Cardiac ventricle fibroblast (primary cell): Measurements from ENCODE around the gene FBXW9. TPM values are rescaled to one million over a fixed set of nuclear protein-coding genes. Genes with fewer than 3 reads are reported as not detected.

ENCODE experiments used
- total RNA-seq: library from RNA; depleted of rRNA; stranded (reverse); fragments of >200 nt; gene quantifications from 2 replicates; pipeline ENCODE4 v1.2.3, GENCODE V29; 2015

FBXW9 gene
- 7.3 and 8.3 TPM in 2 replicates for total RNA-seq

DNA sequence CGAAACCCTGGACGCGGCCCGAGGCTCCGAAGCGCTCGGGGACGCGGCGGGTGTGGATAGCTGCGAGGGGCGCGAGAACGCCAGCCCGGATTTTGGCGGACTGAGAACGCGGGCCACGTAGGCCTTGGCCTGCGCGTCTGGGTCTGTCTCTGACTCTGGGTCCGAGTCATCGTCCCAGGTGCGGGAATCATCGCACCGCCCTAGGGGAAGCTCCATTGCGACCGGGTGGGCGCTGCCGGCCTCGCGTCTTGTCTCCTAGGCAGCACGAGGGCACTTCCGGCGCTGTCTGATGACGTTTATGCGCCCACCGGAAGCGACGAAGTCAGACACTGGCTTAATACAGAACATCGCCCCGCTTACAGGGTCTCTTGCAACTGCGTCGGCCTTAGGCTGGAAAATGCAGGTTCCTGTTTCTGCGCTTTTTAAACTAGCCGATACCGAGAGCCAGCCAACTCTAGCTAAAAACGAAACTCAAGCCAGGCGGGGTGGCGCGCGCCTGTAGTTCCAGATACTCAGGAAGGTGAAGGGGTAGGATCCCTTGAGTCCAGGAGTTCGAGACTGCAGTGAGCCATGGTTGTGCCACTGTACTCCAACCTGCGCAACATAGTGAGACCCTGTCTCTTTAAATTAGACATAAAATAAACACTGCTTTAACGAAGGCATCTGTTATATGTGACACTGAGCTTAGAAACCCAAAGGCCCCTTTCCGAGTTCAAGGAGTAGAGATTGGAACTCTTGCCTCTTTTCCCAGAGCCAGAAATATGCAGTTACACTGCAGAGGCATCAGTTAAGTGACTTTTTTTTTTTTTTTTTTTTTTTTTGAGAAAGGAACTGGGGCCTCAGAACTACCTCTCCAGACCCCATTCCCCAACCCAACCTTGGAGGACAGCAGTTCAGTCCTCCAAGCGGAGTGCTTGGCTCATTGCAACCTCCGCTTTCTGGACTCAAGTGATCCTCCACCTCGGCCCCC is at the start of gene FBXW9:
FBXW9 (minus strand) TSS at position 266 of the 970 bp plus-strand sequence; CDS start at position 216, 50 bp downstream.

DNA sequence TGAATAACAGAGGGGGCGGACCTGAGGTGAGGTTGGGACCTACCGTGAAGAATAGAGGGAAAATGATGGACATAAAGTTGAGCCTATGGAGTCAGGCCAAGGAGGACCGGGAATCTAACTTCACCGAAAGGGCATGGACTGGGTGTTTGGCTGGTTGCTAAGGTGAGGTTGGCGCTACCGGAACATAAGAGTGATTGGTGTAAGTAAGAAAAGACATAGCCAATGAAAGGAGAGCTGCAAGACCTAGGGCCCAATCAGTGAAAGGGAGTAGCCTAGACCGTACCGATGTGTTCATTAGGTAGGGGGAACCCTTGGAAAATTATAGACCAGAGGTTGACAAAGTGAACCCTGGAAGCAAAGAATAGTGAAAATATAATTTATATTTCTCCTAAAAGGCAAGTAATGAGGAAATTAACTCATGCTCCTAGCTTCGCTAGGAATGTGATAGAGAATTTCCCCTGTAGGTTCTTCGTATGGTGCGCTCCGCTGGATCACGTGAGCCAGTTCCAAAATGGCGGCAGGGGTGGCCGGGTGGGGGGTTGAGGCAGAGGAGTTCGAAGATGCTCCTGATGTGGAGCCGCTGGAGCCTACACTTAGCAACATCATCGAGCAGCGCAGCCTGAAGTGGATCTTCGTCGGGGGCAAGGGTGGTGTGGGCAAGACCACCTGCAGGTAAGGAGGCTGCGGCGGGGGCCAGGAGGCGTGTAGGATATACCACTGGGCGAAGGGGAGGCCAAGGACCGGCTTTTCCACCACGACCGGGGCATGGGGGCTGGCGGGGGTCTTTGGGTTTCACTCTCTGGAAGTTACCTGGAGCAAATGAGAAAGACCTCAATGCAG is 40.8 kb upstream of the FBXW9 start, which contains the start of gene GET3:
GET3 (plus strand) TSS at position 503 of the 840 bp plus-strand sequence; CDS start at position 512, 9 bp downstream.

DNA sequence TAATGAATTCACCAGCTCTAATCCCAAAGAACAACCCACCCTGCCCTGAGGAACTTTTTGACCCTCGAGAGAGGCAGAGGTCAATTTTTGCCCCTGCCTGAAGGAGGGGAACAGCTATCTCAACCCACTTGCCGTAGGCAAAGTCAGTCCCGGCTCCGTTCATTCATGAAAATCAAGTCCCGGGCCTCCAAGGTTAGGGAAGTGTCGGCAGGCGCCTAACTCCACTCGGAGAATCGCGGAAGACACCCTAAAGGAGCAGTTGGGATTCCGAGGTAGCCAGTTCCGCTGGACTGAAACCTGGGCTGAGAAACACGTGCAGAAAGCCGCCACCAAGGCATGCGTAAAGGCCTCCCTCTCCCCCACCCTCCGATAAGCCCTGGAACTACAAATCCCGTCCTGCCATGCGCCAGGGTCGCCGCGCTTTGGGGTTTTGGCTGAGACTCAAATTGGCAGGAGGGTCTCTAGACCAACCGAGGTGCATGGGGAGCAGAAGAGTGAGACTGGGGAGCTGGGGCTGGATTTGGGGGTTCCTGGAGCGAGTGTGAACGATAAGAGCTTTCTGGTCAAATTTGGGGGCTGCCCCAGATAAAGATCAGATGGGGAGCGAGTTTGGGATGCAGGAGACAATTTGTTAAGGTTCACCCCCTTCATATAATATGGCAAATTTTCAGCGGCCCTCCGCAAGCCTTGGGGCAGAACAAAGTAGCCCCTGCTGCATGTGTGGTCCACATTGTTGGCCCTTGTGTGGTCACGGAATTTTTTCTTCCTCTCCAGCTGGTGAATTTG is 27.4 kb upstream of the FBXW9 start, which contains the start of gene TNPO2:
TNPO2 (minus strand) TSS at position 292 of the 786 bp plus-strand sequence. CDS start 2,955 bp downstream, outside the sequence.

DNA sequence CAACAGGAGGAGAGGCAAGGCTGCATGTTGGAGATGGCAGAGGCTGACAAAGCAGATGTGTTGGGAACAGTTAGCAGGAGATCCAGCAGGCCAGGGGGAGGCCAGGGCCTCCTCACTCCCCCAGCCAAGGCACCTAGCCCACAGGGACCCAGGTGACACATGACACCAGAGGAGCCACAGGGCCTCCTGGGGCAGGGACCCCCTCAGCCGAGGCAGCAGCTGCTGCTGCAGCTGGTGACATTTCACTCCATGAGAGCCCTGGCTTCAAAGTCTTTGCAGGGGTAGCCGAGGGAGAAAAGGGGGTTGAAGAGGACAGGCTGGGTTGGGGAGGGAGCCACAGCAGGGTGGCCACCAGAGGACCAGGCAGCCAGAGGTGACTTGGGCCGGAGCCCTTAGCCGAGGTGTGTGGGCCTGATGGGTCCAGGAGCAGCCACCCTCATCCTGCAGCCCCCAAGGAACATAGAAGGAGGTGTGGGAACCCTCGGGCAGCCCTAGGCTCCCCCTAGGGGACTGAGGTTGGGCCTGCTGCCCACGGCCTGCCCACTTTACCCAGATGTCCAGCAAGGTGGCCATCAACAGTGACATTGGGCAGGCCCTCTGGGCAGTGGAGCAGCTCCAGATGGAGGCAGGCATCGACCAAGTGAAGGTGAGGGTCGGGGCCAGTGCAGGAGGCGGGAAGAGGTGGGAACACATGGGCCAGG is 8.8 kb downstream of the FBXW9 start, which contains the start of gene GNG14:
GNG14 (plus strand) TSS at position 503 of the 701 bp plus-strand sequence; CDS start at position 554, 51 bp downstream.

DNA sequence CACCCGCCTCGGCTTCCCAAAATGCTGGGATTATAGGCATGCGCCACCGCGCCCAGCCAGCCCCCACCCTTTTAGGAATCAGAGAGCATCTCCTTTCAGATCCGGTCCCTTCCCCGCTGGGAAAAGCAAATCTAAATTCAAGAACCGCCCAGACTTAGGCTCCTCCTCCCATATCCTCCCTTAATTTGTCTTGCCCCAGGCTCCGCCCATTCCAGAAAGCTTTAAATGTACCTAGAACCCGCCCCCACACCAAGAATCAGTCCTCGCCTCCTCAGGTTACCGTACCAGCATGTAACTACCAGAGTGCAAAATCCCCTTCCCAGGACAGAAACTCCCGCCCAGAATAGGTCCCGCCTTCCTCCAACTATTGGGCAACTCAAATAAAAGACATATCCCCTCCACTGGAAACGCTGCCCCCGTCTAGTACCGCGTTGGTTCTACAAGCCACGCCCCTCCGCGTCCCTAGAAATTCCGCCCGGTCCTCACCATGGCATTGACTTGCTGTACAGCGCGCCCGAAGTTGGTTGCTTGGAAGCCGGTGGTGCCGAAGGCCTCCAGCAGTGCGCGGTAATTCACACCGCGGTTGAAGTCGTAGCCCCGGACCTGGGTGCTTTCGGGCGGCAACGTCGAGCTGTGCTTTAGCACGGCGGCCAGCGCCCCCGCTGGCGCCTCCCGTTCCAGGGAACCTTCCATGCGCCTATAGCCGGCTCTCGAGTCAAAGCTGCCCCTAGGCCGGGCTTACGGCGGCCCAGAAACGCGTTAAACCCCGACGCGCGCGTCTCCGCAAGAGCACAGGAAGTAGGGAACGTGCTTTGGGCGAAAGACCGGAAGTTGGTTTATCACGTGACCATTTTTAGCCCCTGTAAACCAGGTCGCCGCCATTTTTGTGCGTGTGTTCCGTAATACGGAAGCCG is 15.1 kb downstream of the FBXW9 start, which contains the start of gene DHPS:
DHPS (minus strand) TSS at position 807 of the 914 bp plus-strand sequence; CDS start at position 693, 114 bp downstream.

DNA sequence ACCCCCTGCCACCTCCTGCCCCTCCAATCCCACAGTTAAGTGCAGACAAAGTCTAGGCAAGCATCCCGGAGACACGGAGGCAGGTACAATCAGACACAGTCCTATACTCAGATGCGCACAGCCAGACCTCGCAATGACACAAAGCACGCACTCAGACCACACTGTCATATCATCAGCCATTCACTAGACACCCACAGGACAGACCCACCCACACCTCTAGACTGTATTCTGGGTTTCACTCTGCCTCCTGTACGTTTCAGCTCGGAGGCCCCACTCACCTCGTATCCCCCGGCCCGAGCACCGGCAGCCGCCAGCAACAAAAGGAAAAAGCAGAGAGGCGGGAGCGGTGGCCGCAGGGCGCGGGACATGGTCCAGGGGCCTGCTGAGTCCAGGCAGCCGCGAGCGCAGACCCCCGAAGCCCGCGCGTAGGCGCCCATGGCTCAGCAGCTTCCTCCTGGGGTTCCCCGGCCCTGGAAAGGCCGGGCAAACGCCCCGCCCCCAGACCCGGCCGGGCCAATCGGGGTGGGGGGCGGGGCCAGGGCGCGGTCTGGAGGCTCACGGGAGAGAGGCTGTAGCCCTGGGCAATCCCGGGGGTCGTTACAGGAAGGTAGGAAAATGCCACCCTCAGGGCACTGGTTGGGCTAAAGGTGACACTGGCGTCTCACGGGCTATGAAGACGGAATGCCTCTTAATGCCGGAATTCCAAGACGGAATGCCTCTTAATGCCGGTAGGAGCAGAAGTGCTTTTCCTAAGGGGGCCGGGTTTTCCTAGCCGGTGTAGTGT is 30.0 kb downstream of the FBXW9 start, which contains the start of the genes MAN2B1 and WDR83:
MAN2B1 (minus strand) TSS at position 478 of the 784 bp plus-strand sequence; CDS start at position 437, 41 bp downstream.
WDR83 (plus strand) TSS at position 543 of the 784 bp plus-strand sequence. CDS start 2,984 bp downstream, outside the sequence.

Other genes starting within 250 kb of the FBXW9 start
- 1.7 and 1.9 TPM in 2 replicates for gene ZNF709, start 211.8 kb downstream of the FBXW9 start, total RNA-seq
- gene ZNF564, start 145.1 kb downstream of the FBXW9 start, total RNA-seq: 3.3 and 3.4 TPM in 2 replicates
- 6.0 and 10.6 TPM in 2 replicates for gene ZNF490, start 85.8 kb downstream of the FBXW9 start, total RNA-seq
- 10.6 and 13.2 TPM in 2 replicates for gene ZNF791, start 85.7 kb downstream of the FBXW9 start, total RNA-seq
- 120 and 162 TPM in 2 replicates for gene MAN2B1, start 29.9 kb downstream of the FBXW9 start, total RNA-seq
- 9.0 and 9.4 TPM in 2 replicates for gene WDR83, start 29.8 kb downstream of the FBXW9 start, total RNA-seq
- gene DHPS, start 14.8 kb downstream of the FBXW9 start, total RNA-seq: 72.2 and 74.9 TPM in 2 replicates
- gene GNG14, start 8.6 kb downstream of the FBXW9 start, total RNA-seq: not detected in 2 replicates
- gene TNPO2, start 27.3 kb upstream of the FBXW9 start, total RNA-seq: 32.9 and 45.1 TPM in 2 replicates
- gene TRIR, start 38.1 kb upstream of the FBXW9 start, total RNA-seq: 311 and 336 TPM in 2 replicates
- gene GET3, start 40.9 kb upstream of the FBXW9 start, total RNA-seq: 46.8 and 54.1 TPM in 2 replicates
- not detected in 2 replicates for gene BEST2, start 55.2 kb upstream of the FBXW9 start, total RNA-seq
- gene HOOK2, start 78.9 kb upstream of the FBXW9 start, total RNA-seq: 15.2 and 16.8 TPM in 2 replicates
- gene JUNB, start 94.9 kb upstream of the FBXW9 start, total RNA-seq: 387 and 404 TPM in 2 replicates
- gene PRDX2, start 105.2 kb upstream of the FBXW9 start, total RNA-seq: 252 and 259 TPM in 2 replicates
- not detected in 2 replicates for gene THSD8, start 105.4 kb upstream of the FBXW9 start, total RNA-seq
- 4.9 and 6.0 TPM in 2 replicates for gene RNASEH2A, start 110.0 kb upstream of the FBXW9 start, total RNA-seq
- not detected in 2 replicates for gene RTBDN, start 137.9 kb upstream of the FBXW9 start, total RNA-seq
- gene MAST1, start 141.9 kb upstream of the FBXW9 start, total RNA-seq: 0.19 and 1.3 TPM in 2 replicates
- 30.2 and 36.6 TPM in 2 replicates for gene DNASE2, start 184.8 kb upstream of the FBXW9 start, total RNA-seq
- gene KLF1, start 190.6 kb upstream of the FBXW9 start, total RNA-seq: not detected in 2 replicates
- 28.0 and 29.7 TPM in 2 replicates for gene GCDH, start 194.5 kb upstream of the FBXW9 start, total RNA-seq
- gene SYCE2, start 222.7 kb upstream of the FBXW9 start, total RNA-seq: not detected in 2 replicates
- 48.9 and 49.0 TPM in 2 replicates for gene FARSA, start 237.1 kb upstream of the FBXW9 start, total RNA-seq
- 877 and 947 TPM in 2 replicates for gene CALR, start 242.0 kb upstream of the FBXW9 start, total RNA-seq
- gene RAD23A, start 249.2 kb upstream of the FBXW9 start, total RNA-seq: 50.0 and 60.2 TPM in 2 replicates